Measurements from ENCODE around the gene PSME3IP1.

Gene PSME3IP1

GRCh38 chr16:57223057-57223456 lies 37.2 kb upstream of the PSME3IP1 start:
- Histone ChIP-seq H3K27ac (no peak overlapping the region), H3K36me3 (replicated peaks) (peaks cover 63% of the 10 kb centered on the region), H3K27me3 (replicated peaks) (no peaks in the 10 kb centered on the region), H3K4me3 (ENCODE audit: low read depth, low read length) (no peak overlapping the region)
- TF ChIP-seq CTCF (IDR thresholded peaks at IDR 0.05; ENCODE audit: low read depth, low read length, missing control alignments), result no peak
- in situ Hi-C loops (cut with HindIII; ENCODE audit: low pct_ligation_motif_present, low sequenced_read_pairs), result no loop called here
- no peak for DNase-seq

- in situ Hi-C loops (cut with HindIII; ENCODE audit: low pct_ligation_motif_present, low sequenced_read_pairs), result no loop called here
- Histone ChIP-seq H3K27me3 (replicated peaks) (no peaks in the 10 kb centered on the region), H3K4me3 (ENCODE audit: low read depth, low read length) (no peak overlapping the region), H3K27ac (no peak overlapping the region), H3K36me3 (replicated peaks) (peaks cover 84% of the 10 kb centered on the region)
- DNase-seq, result no peak
- TF ChIP-seq CTCF (IDR thresholded peaks at IDR 0.05; ENCODE audit: low read depth, low read length, missing control alignments), result no peak
Measured at GRCh38 chr16:57216968-57217367, 31.1 kb upstream of the PSME3IP1 start.

GRCh38 chr16:57213462-57213861 lies 27.6 kb upstream of the PSME3IP1 start:
- DNase-seq, result no peak
- peaks cover 75% of the 10 kb centered on the region for H3K36me3 ChIP-seq (replicated peaks)
- no peak overlapping the region for H3K27ac ChIP-seq
- H3K4me3 ChIP-seq (ENCODE audit: low read depth, low read length), result no peak overlapping the region
- no peak for TF ChIP-seq CTCF (IDR thresholded peaks at IDR 0.05; ENCODE audit: low read depth, low read length, missing control alignments)
- H3K27me3 ChIP-seq (replicated peaks), result no peaks in the 10 kb centered on the region
- in situ Hi-C loops (cut with HindIII; ENCODE audit: low pct_ligation_motif_present, low sequenced_read_pairs), result no loop called here

GRCh38 chr16:57209780-57210179 lies 23.9 kb upstream of the PSME3IP1 start:
- Histone ChIP-seq H3K27ac (no peak overlapping the region), H3K27me3 (replicated peaks) (no peaks in the 10 kb centered on the region), H3K36me3 (replicated peaks) (peaks cover 62% of the 10 kb centered on the region), H3K4me3 (ENCODE audit: low read depth, low read length) (no peak overlapping the region)
- in situ Hi-C loops (cut with HindIII; ENCODE audit: low pct_ligation_motif_present, low sequenced_read_pairs), result no loop called here
- TF ChIP-seq CTCF (IDR thresholded peaks at IDR 0.05; ENCODE audit: low read depth, low read length, missing control alignments), result no peak
- no peak for DNase-seq

GRCh38 chr16:57208926-57209325 lies 23.1 kb upstream of the PSME3IP1 start:
- DNase-seq, result no peak
- Histone ChIP-seq H3K36me3 (replicated peaks) (peaks cover 57% of the 10 kb centered on the region), H3K4me3 (ENCODE audit: low read depth, low read length) (no peak overlapping the region), H3K27me3 (replicated peaks) (no peaks in the 10 kb centered on the region), H3K27ac (no peak overlapping the region)
- in situ Hi-C loops (cut with HindIII; ENCODE audit: low pct_ligation_motif_present, low sequenced_read_pairs), result no loop called here
- no peak for TF ChIP-seq CTCF (IDR thresholded peaks at IDR 0.05; ENCODE audit: low read depth, low read length, missing control alignments)

GRCh38 chr16:57204675-57205074 lies 18.8 kb upstream of the PSME3IP1 start:
- DNase-seq, result no peak
- TF ChIP-seq CTCF (IDR thresholded peaks at IDR 0.05; ENCODE audit: low read depth, low read length, missing control alignments), result peak; percentile 37
- H3K36me3 ChIP-seq (replicated peaks), result peaks cover 38% of the 10 kb centered on the region
- in situ Hi-C loops (cut with HindIII; ENCODE audit: low pct_ligation_motif_present, low sequenced_read_pairs), result no loop called here
- H3K27me3 ChIP-seq (replicated peaks), result no peaks in the 10 kb centered on the region
- no peak overlapping the region for H3K27ac ChIP-seq
- no peak overlapping the region for H3K4me3 ChIP-seq (ENCODE audit: low read depth, low read length)

All from brain microvascular endothelial cell (primary cell).